Activated T-cell treated with anti-CD3 and anti-CD28 coated beads, Interleukin-2, amount 50 U/mL, for 4 hours (primary cell): ENCODE data around the gene VASP. TPM values are rescaled to one million over a fixed set of nuclear protein-coding genes. Genes with fewer than 3 reads are reported as not detected.
A peak's percentile ranks its signal among the peaks of the same experiment; 100 is the strongest.

Experiments
- ATAC-seq, 2 donors: fragments of 200-7000 bp; cut with Tn5 transposase; one replicate each; pipeline ENCODE4 v1.10.0; 2021
- DNase-seq: peaks from one replicate; pipeline ENCODE4 v3.0.0-alpha.2; 2020
- H3K27me3 Mint-ChIP-seq: one replicate; pipeline ENCODE4 v1.8.0; 2021; ENCODE audit warnings: low read depth, mixed read lengths
- H3K36me3 Mint-ChIP-seq: one replicate; pipeline ENCODE4 v1.8.0; 2022; ENCODE audit warnings: mixed read lengths; ENCODE audit not compliant: insufficient read depth
- H3K4me1 Mint-ChIP-seq: one replicate; pipeline ENCODE4 v1.8.0; 2021; ENCODE audit warnings: low read depth, mixed read lengths
- H3K4me3 Mint-ChIP-seq: one replicate; pipeline ENCODE4 v1.8.0; 2021; ENCODE audit warnings: mild to moderate bottlenecking, moderate library complexity, mixed read lengths
- H3K9me3 Mint-ChIP-seq: one replicate; pipeline ENCODE4 v1.8.0; 2021; ENCODE audit warnings: mixed read lengths
- total RNA-seq, 3 donors: library from RNA; stranded (reverse); gene quantifications; one replicate each; pipeline ENCODE4 v1.2.1, GENCODE V29; 2021

The VASP gene
- total RNA-seq, 3 donors from 2014 or later = 135 to 164 (median 157) TPM

GRCh38 chr19:45470762-45471081, 36.6 kb upstream of the VASP start:
- peaks cover 33% of the 10 kb centered on the region for H3K4me1 Mint-ChIP-seq
- no peak for ATAC-seq
- H3K27me3 Mint-ChIP-seq = peaks cover 1% of the 10 kb centered on the region
- no peak for DNase-seq
- no peaks in the 10 kb centered on the region for H3K9me3 Mint-ChIP-seq
- H3K4me3 Mint-ChIP-seq = peak overlapping the region; percentile 90
- peaks cover 16% of the 10 kb centered on the region for H3K36me3 Mint-ChIP-seq

GRCh38 chr19:45471111-45471930, 36.0 kb upstream of the VASP start:
- ATAC-seq = no peak
- Mint-ChIP-seq H3K4me1 (peaks cover 34% of the 10 kb centered on the region), H3K9me3 (no peaks in the 10 kb centered on the region), H3K4me3 (peak overlapping the region; percentile 90), H3K27me3 (no peaks in the 10 kb centered on the region), H3K36me3 (peaks cover 16% of the 10 kb centered on the region)
- DNase-seq = no peak

- no peak overlapping the region for H3K4me3 Mint-ChIP-seq
- no peak for ATAC-seq
Measured at GRCh38 chr19:45471931-45472562, 35.2 kb upstream of the VASP start.

GRCh38 chr19:45472563-45473366, 34.5 kb upstream of the VASP start:
- Mint-ChIP-seq H3K27me3 (no peaks in the 10 kb centered on the region), H3K9me3 (no peaks in the 10 kb centered on the region), H3K4me1 (peaks cover 40% of the 10 kb centered on the region), H3K36me3 (peaks cover 16% of the 10 kb centered on the region), H3K4me3 (no peak overlapping the region)
- no peak for DNase-seq
- no peak for ATAC-seq

More at GRCh38 chr19:45471931-45472562, 35.2 kb upstream of the VASP start:
- H3K9me3 Mint-ChIP-seq = no peaks in the 10 kb centered on the region
- H3K36me3 Mint-ChIP-seq = peaks cover 16% of the 10 kb centered on the region
- peaks cover 38% of the 10 kb centered on the region for H3K4me1 Mint-ChIP-seq
- no peak for DNase-seq
- H3K27me3 Mint-ChIP-seq = no peaks in the 10 kb centered on the region

- Mint-ChIP-seq H3K27me3 (no peaks in the 10 kb centered on the region), H3K36me3 (peaks cover 16% of the 10 kb centered on the region), H3K4me1 (peaks cover 42% of the 10 kb centered on the region), H3K4me3 (no peak overlapping the region), H3K9me3 (no peaks in the 10 kb centered on the region)
- ATAC-seq = no peak
- DNase-seq = no peak
Measured at GRCh38 chr19:45473367-45473681, 34.0 kb upstream of the VASP start.

GRCh38 chr19:45473682-45474605, 33.3 kb upstream of the VASP start:
- Mint-ChIP-seq H3K4me3 (no peak overlapping the region), H3K9me3 (no peaks in the 10 kb centered on the region), H3K4me1 (peaks cover 46% of the 10 kb centered on the region), H3K27me3 (no peaks in the 10 kb centered on the region), H3K36me3 (peaks cover 16% of the 10 kb centered on the region)
- ATAC-seq (no peak), DNase-seq (no peak)

GRCh38 chr19:45474606-45475521, 32.4 kb upstream of the VASP start:
- Mint-ChIP-seq H3K36me3 (peaks cover 16% of the 10 kb centered on the region), H3K4me1 (peaks cover 45% of the 10 kb centered on the region), H3K27me3 (no peaks in the 10 kb centered on the region), H3K4me3 (no peak overlapping the region), H3K9me3 (no peaks in the 10 kb centered on the region)
- DNase-seq = no peak
- ATAC-seq = no peak

GRCh38 chr19:45475537-45476291, 31.6 kb upstream of the VASP start:
- Mint-ChIP-seq H3K9me3 (no peaks in the 10 kb centered on the region), H3K4me1 (peaks cover 38% of the 10 kb centered on the region), H3K36me3 (peaks cover 16% of the 10 kb centered on the region), H3K27me3 (no peaks in the 10 kb centered on the region), H3K4me3 (no peak overlapping the region)
- DNase-seq (no peak), ATAC-seq (no peak)

GRCh38 chr19:45476304-45476703, 31.0 kb upstream of the VASP start:
- H3K27me3 Mint-ChIP-seq = no peaks in the 10 kb centered on the region
- H3K9me3 Mint-ChIP-seq = no peaks in the 10 kb centered on the region
- H3K4me1 Mint-ChIP-seq = peaks cover 36% of the 10 kb centered on the region
- H3K36me3 Mint-ChIP-seq = peaks cover 16% of the 10 kb centered on the region
- H3K4me3 Mint-ChIP-seq = peak overlapping the region; percentile 37
- ATAC-seq = no peak
- no peak for DNase-seq

GRCh38 chr19:45477186-45477585, 30.1 kb upstream of the VASP start:
- Mint-ChIP-seq H3K4me1 (peaks cover 34% of the 10 kb centered on the region), H3K27me3 (no peaks in the 10 kb centered on the region), H3K36me3 (peaks cover 7% of the 10 kb centered on the region), H3K9me3 (no peaks in the 10 kb centered on the region), H3K4me3 (no peak overlapping the region)
- ATAC-seq = no peak
- DNase-seq = no peak

- DNase-seq = no peak
- Mint-ChIP-seq H3K4me3 (peak overlapping the region; percentile 75), H3K9me3 (no peaks in the 10 kb centered on the region), H3K27me3 (no peaks in the 10 kb centered on the region), H3K36me3 (peaks cover 3% of the 10 kb centered on the region), H3K4me1 (peaks cover 34% of the 10 kb centered on the region)
- peak; percentile 33 to 46 for ATAC-seq
Measured at GRCh38 chr19:45477713-45478453, 29.4 kb upstream of the VASP start.
